SHP77 (cell line): Measurements from ENCODE around the gene PRRC2A.
"Not testable (repeated sequence)": the region's sequence is repeated elsewhere in the genome, so short reads cannot be mapped to it uniquely, and the experiment has no call there.

Experiments
- DNase-seq, 2 experiments: peaks; one replicate each; lab custom pipeline; 2025; lab: John Stamatoyannopoulos, UW

PRRC2A gene

GRCh38 chr6:31586008-31586407 lies 34.5 kb upstream of the PRRC2A start, which contains the start of gene LST1:
Gene LST1 (plus strand): TSS chr6:31586277. CDS start chr6:31587300, 1,023 bp downstream.
- no peak for DNase-seq

GRCh38 chr6:31586599-31587281 lies 33.8 kb upstream of the PRRC2A start:
- DNase-seq = no peak

DNA sequence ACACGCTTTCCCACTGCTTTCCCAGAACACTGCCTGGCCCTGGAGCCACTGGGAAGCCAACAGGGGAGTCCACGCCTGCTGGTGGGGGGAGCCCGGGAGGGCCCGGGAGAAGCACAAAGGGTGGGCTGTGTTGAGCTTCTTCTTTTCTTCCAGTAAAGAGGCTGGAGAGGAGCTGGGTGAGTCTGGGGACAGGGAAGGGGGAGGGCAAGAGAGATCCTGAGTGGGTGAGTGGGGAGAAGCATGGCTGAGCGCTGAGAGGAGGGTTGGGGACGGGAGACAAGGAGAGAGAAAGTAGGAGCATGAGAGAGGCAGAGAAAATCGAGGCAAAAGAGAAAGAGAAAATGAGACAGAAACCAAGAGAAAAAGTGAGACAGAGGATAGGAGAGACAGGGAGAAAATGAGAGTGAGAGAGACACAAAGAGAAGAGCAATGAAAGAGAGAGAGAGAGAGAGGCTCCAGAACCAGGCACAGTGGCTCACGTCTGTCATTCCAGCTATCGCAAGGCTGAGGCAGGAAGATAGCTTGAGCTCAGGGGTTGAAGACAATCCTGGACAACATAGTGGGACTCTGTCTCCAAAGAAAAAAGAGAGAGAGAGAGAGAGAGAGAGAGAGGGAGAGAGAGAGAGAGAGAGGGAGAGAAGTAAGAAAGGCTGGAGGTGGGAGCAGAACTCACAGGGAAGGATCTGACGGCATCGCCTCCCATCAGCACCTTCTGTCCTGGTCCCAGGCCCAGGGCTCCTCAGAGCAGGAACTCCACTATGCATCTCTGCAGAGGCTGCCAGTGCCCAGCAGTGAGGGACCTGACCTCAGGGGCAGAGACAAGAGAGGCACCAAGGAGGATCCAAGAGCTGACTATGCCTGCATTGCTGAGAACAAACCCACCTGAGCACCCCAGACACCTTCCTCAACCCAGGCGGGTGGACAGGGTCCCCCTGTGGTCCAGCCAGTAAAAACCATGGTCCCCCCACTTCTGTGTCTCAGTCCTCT lies 32.4 kb upstream of the PRRC2A start:
- no peak for DNase-seq

DNA sequence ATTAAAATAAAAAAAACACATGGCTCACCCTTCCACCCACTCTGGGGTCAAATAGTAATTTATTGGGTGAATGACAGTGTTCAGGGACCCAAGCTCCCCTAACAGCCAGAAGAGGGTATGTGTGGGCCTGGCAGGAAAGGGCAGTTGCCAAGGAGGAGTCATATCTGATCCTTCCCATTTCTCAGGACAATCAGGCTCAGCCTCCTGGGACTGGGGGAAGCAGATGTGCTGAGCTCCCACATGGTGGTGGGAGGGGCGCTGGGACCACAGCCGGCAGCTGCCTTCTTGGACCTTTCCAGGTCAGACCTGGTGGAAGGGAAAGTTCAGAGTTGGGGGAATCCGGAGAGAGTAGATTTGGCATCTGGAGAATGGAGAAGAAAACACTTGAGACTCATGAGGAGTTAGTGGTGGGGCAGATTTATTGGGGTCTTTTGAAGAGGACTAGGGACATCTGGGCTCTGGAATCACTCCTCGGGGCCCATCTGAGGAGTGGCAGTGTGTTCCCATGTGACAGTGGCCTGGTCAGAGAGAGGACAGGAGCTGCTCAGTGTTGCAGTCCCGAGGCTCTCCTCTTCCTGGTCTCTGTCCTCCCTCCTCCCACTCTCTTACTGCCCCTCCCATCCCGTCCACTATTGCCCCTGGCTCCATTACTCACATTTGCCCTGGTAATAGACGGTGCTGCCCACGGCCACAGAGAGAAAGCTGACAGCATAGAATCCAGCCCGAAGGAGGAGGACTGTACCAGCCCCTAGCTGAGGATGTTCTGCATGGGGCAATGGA lies 31.5 kb upstream of the PRRC2A start:
- DNase-seq = no peak

- DNase-seq = not testable (repeated sequence)
These were observed 29.8 kb upstream of the PRRC2A start for GRCh38 chr6:31590691-31591090.

- DNase-seq = no peak
These were observed 28.1 kb upstream of the PRRC2A start for GRCh38 chr6:31592396-31592771.

DNA sequence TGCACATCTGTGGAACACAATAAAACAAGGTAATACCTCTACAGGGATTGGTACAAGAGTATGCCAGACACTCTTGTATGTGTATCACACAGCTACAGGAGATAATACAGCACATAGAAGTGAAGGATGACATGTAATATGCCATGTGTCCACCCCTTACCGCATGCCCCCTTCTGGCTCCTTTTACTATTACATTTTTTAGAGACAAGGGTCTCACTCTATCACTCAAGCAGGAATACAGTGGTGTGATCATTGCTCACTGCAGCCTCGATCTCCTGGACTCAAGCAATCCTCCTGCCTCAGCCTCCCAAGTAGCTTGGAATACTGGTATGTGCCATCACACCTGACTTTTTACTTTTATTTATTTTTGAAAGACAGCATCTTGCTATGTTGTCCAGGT lies 23.5 kb upstream of the PRRC2A start:
- peak; percentile 36 for DNase-seq

- DNase-seq = no peak
These were observed 13.2 kb upstream of the PRRC2A start for GRCh38 chr6:31607317-31607716.

- no peak for DNase-seq
These were observed 10.8 kb upstream of the PRRC2A start for GRCh38 chr6:31609519-31610406.

DNA sequence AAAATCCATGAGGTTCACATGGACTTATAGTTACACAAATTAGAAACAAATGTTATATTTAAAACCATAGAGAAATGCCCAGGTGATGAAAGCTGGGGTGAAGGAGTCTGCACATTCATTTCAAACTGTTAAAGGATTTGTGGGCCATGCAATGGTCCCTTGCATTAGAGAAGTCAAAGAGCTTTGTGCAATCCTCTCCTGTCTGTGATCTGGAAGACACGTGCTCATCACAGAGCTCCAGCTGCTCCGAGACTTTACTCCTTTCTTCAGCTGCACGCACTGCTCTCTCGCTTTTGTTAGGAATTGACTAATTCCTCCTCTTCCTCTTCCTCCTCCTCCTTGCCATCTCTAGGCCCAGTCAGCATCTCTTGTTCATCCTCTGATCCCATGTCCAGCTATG lies 9.5 kb upstream of the PRRC2A start:
- DNase-seq = no peak

DNA sequence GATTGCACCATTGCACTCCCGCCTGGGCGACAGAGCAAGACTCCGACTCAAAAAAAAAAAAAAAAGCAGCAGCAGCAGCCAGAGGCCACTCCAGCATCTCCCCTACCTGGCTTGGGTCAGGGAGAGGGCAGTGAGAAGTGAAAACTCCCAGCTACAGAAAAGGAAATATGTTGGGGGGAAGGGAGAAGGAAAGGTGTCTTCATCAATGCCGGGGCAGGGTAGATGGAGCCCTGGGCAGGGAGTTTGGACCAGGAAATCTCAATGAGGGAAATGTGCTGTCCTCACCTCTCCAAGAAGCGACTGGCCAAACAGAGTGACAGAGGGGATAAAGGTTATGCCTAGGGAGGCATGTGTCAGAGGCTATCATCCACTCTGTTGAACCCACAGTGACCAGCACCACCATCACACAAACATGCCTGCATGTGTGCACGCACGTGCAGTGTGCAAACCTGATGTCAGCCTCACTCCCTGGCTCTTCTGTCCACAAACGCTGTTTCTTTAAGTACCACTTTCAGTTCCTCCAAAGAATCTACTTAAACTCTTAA lies 6.4 kb upstream of the PRRC2A start:
- DNase-seq = no peak

- no peak for DNase-seq
These were observed 5.6 kb upstream of the PRRC2A start, which contains the start of gene AIF1 for GRCh38 chr6:31614684-31615578. Gene AIF1 (plus strand): TSS chr6:31615234. CDS start chr6:31615330, 96 bp downstream.

- no peak for DNase-seq
These were observed 4.8 kb upstream of the PRRC2A start for GRCh38 chr6:31615748-31616147.

DNA sequence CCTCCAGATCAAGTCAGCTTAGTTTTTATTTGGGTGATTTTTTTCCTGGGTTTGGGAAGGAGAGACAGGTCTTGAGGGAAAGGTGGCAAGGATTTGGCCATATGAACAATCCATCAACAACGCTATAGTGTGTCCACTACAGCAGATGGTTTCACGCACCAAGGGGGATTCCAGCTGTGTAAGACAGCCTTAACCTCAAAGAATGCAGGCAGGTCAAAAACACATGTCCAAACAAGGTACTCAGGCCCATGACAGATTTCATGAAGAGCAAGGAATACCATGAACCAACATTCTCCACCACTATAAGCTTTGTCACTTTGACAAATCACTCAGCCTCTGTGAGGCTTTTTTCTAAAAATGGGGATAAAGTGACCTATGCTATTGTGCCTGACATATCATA lies 3.5 kb upstream of the PRRC2A start:
- DNase-seq = no peak

- DNase-seq = peak; percentile 97 to 98
These were observed 520 bp upstream of the PRRC2A start for GRCh38 chr6:31619805-31620585.

GRCh38 chr6:31621320-31621939 lies 915 bp downstream of the PRRC2A start:
- DNase-seq = no peak

- no peak for DNase-seq
These were observed 1.5 kb downstream of the PRRC2A start for GRCh38 chr6:31621991-31622390.

GRCh38 chr6:31622684-31623091 lies 2.2 kb downstream of the PRRC2A start:
- DNase-seq = no peak

DNA sequence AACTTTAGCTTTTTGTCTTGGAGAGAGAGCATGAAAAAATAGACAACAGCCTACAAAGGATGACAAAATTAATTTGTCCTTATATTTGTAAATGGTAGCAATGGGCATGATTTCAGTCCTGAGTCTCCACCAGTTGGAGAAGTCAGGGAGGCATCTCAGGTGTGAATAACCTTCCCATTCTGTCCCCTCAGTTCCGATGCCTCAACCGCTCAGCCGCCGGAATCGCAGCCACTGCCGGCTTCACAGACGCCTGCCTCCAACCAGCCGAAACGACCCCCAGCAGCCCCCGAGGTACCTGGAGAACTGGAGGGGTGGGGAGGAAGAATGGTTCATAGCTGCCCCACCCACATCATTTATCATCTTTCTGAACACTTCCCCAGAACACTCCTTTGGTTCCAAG lies 3.6 kb downstream of the PRRC2A start:
- DNase-seq = no peak
